Pancreas (tissue), 10 donors: ENCODE measurements around the gene FUT6. TPM values are rescaled to one million over a fixed set of nuclear protein-coding genes. Genes with fewer than 3 reads are reported as not detected.

Experiments
- ATAC-seq, 4 donors: fragments of 200-7000 bp; cut with Tn5 transposase; one replicate each; pipeline versions ENCODE4 v1.8.0 to v1.9.1; 2020; ENCODE audit warnings: mild to moderate bottlenecking in 4 of 4, moderate library complexity in 4 of 4
- DNase-seq, 6 donors: peaks; one replicate each; pipeline ENCODE4 v3.0.0-alpha.2; 2020
- FAIRE-seq: peaks from 2 replicates; lab custom pipeline; 2012; peaks lifted over from hg19 to GRCh38; lab: Jason Lieb, UNC
- H3K27ac ChIP-seq, 4 donors: fragments of 200-600 bp; sonication (generic); 1 replicate in 3 of 4; 2 replicates in 1 of 4; pipeline versions ENCODE4 v1.5.0 to v1.8.0; 2020
- H3K27me3 ChIP-seq, 4 donors: fragments of 200-600 bp; one replicate each; pipeline ENCODE4 v1.8.0; 2021
- H3K36me3 ChIP-seq, 3 donors: fragments of 200-600 bp; sonication (generic) in 1 of 3; one replicate each; pipeline versions ENCODE4 v1.5.0 to v1.8.0; 2020 to 2021
- H3K4me1 ChIP-seq, 3 donors: fragments of 200-600 bp; one replicate each; pipeline ENCODE4 v1.8.0; 2021
- H3K4me3 ChIP-seq, 4 donors: fragments of 200-600 bp; sonication (generic) in 2 of 4; one replicate each; pipeline versions ENCODE4 v1.5.0 to v1.8.0; 2020 to 2021
- H3K9me3 ChIP-seq, 4 donors: fragments of 200-600 bp; one replicate each; pipeline ENCODE4 v1.8.0; 2021
- CTCF ChIP-seq, 4 donors: fragments of 200-600 bp; sonication (generic) in 3 of 4; IDR thresholded peaks; one replicate each; pipeline versions ENCODE4 v1.5.0 to v1.8.0; 2021; ENCODE audit warnings: antibody characterized with exemption in 4 of 4
- WGBS, 2 donors: extraction: QIAGEN DNeasy Blood & Tissue Kit; methylation state at CpG; one replicate each; pipeline ENCODE4 v1.1.7; 2013; 5-methylcytosine and 5-hydroxymethylcytosine counted together
- intact Hi-C, 3 donors: fragments of 100-400 bp; cut with DNase I; formaldehyde crosslinking; loops; one replicate each; pipeline versions ENCODE4 v1.11.1 to v1.14.2; 2022
- polyA plus RNA-seq, 2 donors: library from polyadenylated mRNA; stranded (reverse); fragments of 200-250 nt; gene quantifications; one replicate each; pipeline ENCODE4 v1.2.3, GENCODE V29; 2013
- total RNA-seq, 6 donors: library from RNA; stranded (reverse); fragmentation: NEBNext Ultra II Directional in 4 of 6; extraction: Animal tissue kit (Norgen Biotek cat#: 25700) in 4 of 6; gene quantifications; one replicate each; pipeline versions ENCODE4 v1.2.1 to v1.2.4, GENCODE V29; 2021 to 2023
- donor health status: healthy with polysubstance abuse.
- donor health status: DM: no; HTN: no; CAD: no; lungs with moderate emphysema.
- donor health status: DM: no; HTN: no; CAD: no.
- donor health status: control.
- donor health status: control.
- donor health status: Bipolar disorder and iron deficiency.
- donor health status: DM: yes; HTN: yes; CAD: no.
- donor health status: DM: no; HTN: no; CAD: no.
- donor health status: DM: no; HTN: no; CAD: no.
- donor health status: DM: yes; HTN: yes; CAD: no.

The FUT6 gene
- total and polyA plus RNA-seq, 8 donors: 1.9 to 8.7 (median 3.0) TPM

GRCh38 chr19:5873617-5874199 is 34.2 kb upstream of the FUT6 start:
- intact Hi-C loops: no loop called here
- H3K4me1 ChIP-seq: no peaks in the 10 kb centered on the region
- no peak overlapping the region for H3K27ac ChIP-seq
- no peak for ATAC-seq
- DNase-seq: no peak
- no peak for TF ChIP-seq CTCF (IDR thresholded peaks at IDR 0.05)
- no peaks in the 10 kb centered on the region for H3K36me3 ChIP-seq
- H3K9me3 ChIP-seq: no peaks in the 10 kb centered on the region
- WGBS, 2 donors: 90 to 95% methylated on average over 12 of the region's 12 CpGs
- H3K27me3 ChIP-seq: no peaks in the 10 kb centered on the region
- FAIRE-seq: no peak
- no peak overlapping the region for H3K4me3 ChIP-seq

DNA sequence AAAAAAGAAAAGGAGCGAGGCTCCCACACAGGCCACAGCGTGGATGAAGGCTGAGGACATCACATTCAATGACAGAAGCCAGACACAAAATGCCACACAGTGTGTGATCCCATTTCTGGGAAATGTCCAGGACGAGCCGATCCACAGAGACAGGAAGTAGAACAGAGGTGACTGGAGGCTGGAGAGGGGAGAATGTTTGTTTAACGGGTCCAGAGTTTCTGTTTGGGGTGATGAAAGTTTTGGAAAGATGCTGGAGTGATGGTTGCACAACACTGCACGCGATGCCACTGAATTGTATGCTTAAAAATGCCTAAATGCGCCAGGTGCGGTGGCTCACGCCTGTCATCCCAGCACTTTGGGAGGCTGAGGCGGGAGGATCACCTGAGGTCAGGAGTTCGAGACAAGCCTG is 31.5 kb upstream of the FUT6 start:
- DNase-seq: no peak
- Histone ChIP-seq H3K4me3 (no peak overlapping the region), H3K9me3 (no peaks in the 10 kb centered on the region), H3K27me3 (no peaks in the 10 kb centered on the region), H3K27ac (no peak overlapping the region), H3K4me1 (no peaks in the 10 kb centered on the region), H3K36me3 (no peaks in the 10 kb centered on the region)
- ATAC-seq: peak in 1 of 4 donors; percentile 12
- no peak for TF ChIP-seq CTCF (IDR thresholded peaks at IDR 0.05)
- WGBS, 2 donors: 80 to 81% methylated on average over 12 of the region's 12 CpGs
- intact Hi-C loops: no loop called here
- no peak for FAIRE-seq

- 78 to 84% methylated on average over 29 to 31 of the region's 31 CpGs for WGBS, 2 donors
These were observed 28.0 kb upstream of the FUT6 start for GRCh38 chr19:5867201-5868136.

GRCh38 chr19:5865772-5866171 is 26.3 kb upstream of the FUT6 start:
- intact Hi-C loops: no loop called here
- Histone ChIP-seq H3K27ac (no peak overlapping the region), H3K9me3 (no peaks in the 10 kb centered on the region), H3K36me3 (no peaks in the 10 kb centered on the region), H3K27me3 (no peaks in the 10 kb centered on the region), H3K4me1 (no peaks in the 10 kb centered on the region), H3K4me3 (no peak overlapping the region)
- no peak for ATAC-seq
- no peak for DNase-seq
- 69 to 71% methylated on average over 11 of the region's 11 CpGs for WGBS, 2 donors
- FAIRE-seq: no peak
- TF ChIP-seq CTCF (IDR thresholded peaks at IDR 0.05): no peak

More at GRCh38 chr19:5867201-5868136, 28.0 kb upstream of the FUT6 start:
- Histone ChIP-seq H3K27me3 (no peaks in the 10 kb centered on the region), H3K36me3 (no peaks in the 10 kb centered on the region), H3K9me3 (no peaks in the 10 kb centered on the region), H3K4me3 (no peak overlapping the region), H3K27ac (no peak overlapping the region), H3K4me1 (no peaks in the 10 kb centered on the region)
- intact Hi-C loops: no loop called here
- TF ChIP-seq CTCF (IDR thresholded peaks at IDR 0.05): no peak
- ATAC-seq (no peak), FAIRE-seq (no peak), DNase-seq (no peak)
